PC-9 (cell line): Measurements from ENCODE around the gene B2M. TPM values are rescaled to one million over a fixed set of nuclear protein-coding genes. Genes with fewer than 3 reads are reported as not detected.

Experiments
- BruUV-seq: library from RNA; stranded (reverse); fragments of 400-500 nt; replicated peaks from 2 replicates; lab custom pipeline; 2021; lab: Mats Ljungman, UMichigan
- CTCF ChIA-PET: fragments of 300-600 bp; sonication (Branson Sonifier 250); formaldehyde crosslinking; loops from one replicate; lab custom pipeline; 2022; ENCODE audit warnings: antibody characterized with exemption; lab: Charles Lee
- POLR2A ChIA-PET: fragments of 300-600 bp; sonication (Branson Sonifier 250); formaldehyde crosslinking; loops from one replicate; lab custom pipeline; 2022; ENCODE audit warnings: antibody characterized with exemption; ENCODE audit not compliant: unreplicated experiment; lab: Charles Lee
- DNase-seq, 2 experiments: peaks; one replicate each; pipeline versions ENCODE4 v3.0.0 to v3.0.0-alpha.2; 2015 to 2022; ENCODE audit warnings: mixed read lengths in 1 of 2
- H2AFZ ChIP-seq: fragments of 200-600 bp; sonication (generic); 2 replicates; pipeline ENCODE4 v1.8.1; 2017; ENCODE audit warnings: antibody characterized with exemption
- H3F3A ChIP-seq: fragments of 200-600 bp; sonication (generic); 2 replicates; pipeline ENCODE4 v1.8.1; 2017; ENCODE audit warnings: antibody characterized with exemption, mild to moderate bottlenecking, low read depth; ENCODE audit not compliant: insufficient read depth
- H3K27ac ChIP-seq: fragments of 200-600 bp; sonication (generic); 2 replicates; pipeline ENCODE4 v1.6.1; 2016; ENCODE audit warnings: mixed run types
- H3K27me3 ChIP-seq: fragments of 200-600 bp; sonication (generic); 2 replicates; pipeline ENCODE4 v1.6.1; 2016; ENCODE audit warnings: low read depth, mixed run types; ENCODE audit not compliant: insufficient read depth
- H3K36me3 ChIP-seq: fragments of 200-600 bp; sonication (generic); 2 replicates; pipeline ENCODE4 v1.6.1; 2016; ENCODE audit warnings: low read depth, mixed run types
- H3K4me1 ChIP-seq: fragments of 200-600 bp; sonication (generic); replicated peaks from 2 replicates; pipeline ENCODE4 v1.6.1; 2016; ENCODE audit warnings: mixed run types; ENCODE audit not compliant: insufficient read depth
- H3K4me2 ChIP-seq: fragments of 200-600 bp; sonication (generic); 2 replicates; pipeline ENCODE4 v1.6.1; 2017; ENCODE audit warnings: mixed run types
- H3K4me3 ChIP-seq: fragments of 200-600 bp; sonication (generic); 2 replicates; pipeline ENCODE4 v1.6.1; 2016; ENCODE audit warnings: mixed run types
- H3K79me2 ChIP-seq: fragments of 200-600 bp; sonication (generic); 2 replicates; pipeline ENCODE4 v1.6.1; 2017; ENCODE audit warnings: low read depth, mixed run types
- H3K9me2 ChIP-seq: fragments of 200-600 bp; sonication (generic); 2 replicates; pipeline ENCODE4 v1.8.1; 2017; ENCODE audit warnings: mild to moderate bottlenecking; ENCODE audit not compliant: insufficient read depth
- H3K9me3 ChIP-seq: fragments of 200-600 bp; sonication (generic); 2 replicates; pipeline ENCODE4 v1.8.1; 2016; ENCODE audit warnings: low read depth; ENCODE audit not compliant: insufficient read depth
- H4K20me1 ChIP-seq: fragments of 200-600 bp; sonication (generic); 2 replicates; pipeline ENCODE4 v1.8.1; 2017; ENCODE audit not compliant: insufficient read depth
- EZH2 ChIP-seq: fragments of 200-600 bp; sonication (generic); IDR thresholded peaks from 2 replicates; pipeline ENCODE4 v1.8.0; 2017; ENCODE audit warnings: antibody characterized with exemption, low read depth
- intact Hi-C: fragments of 100-400 bp; cut with micrococcal nuclease; formaldehyde crosslinking; loops from one replicate; pipeline ENCODE4 v1.10.0; 2022; ENCODE audit not compliant: unreplicated experiment
- total RNA-seq: library from RNA; stranded (reverse); gene quantifications from 2 replicates; pipeline ENCODE4 v1.2.3, GENCODE V29; 2021
- TF ChIP-seq, protein P1 (sequence below): fragments of 200-600 bp; sonication (generic); conservative IDR thresholded peaks from 2 replicates; pipeline ENCODE4 v1.6.1; 2017; ENCODE audit warnings: mixed run types, antibody characterized with exemption, mild to moderate bottlenecking, moderate library complexity

Gene B2M
- total RNA-seq, 1 experiment from 2014 or later = 685 TPM

DNA sequence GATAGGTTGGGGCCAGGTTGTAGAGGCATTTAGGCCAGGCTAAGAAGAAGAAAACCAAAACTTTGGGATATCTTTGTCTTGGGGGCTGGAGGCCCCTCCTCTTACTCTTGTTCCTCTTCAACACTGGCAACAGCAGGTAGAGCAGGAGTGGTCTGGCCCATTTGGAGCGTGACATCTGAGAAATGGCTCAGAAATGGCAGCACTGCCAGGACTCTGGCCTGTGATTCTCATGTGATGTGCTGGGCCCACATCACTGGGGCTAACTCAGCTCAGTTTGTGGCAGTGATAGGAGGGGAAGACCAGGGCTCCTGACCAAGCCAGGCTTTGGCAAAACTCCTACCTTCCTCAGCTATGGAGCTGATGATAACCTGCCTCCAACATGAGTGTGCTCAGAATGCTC, 18.7 kb upstream of the B2M start:
- no peaks in the 10 kb centered on the region for H3K9me2 ChIP-seq
- no peaks in the 10 kb centered on the region for H3K79me2 ChIP-seq
- H3K27ac ChIP-seq = no peak overlapping the region
- H2AFZ ChIP-seq = no peak overlapping the region
- H3K4me3 ChIP-seq = no peak overlapping the region
- H3F3A ChIP-seq = no peaks in the 10 kb centered on the region
- intact Hi-C loops = no loop called here
- POLR2A ChIA-PET = interaction anchor here (0.6 kb wide), 1 partner anchor 744 kb away, joined by 3 read pairs; no protein-coding TSS in a partner anchor
- no peak for TF ChIP-seq EZH2
- TF ChIP-seq, protein P1, sequence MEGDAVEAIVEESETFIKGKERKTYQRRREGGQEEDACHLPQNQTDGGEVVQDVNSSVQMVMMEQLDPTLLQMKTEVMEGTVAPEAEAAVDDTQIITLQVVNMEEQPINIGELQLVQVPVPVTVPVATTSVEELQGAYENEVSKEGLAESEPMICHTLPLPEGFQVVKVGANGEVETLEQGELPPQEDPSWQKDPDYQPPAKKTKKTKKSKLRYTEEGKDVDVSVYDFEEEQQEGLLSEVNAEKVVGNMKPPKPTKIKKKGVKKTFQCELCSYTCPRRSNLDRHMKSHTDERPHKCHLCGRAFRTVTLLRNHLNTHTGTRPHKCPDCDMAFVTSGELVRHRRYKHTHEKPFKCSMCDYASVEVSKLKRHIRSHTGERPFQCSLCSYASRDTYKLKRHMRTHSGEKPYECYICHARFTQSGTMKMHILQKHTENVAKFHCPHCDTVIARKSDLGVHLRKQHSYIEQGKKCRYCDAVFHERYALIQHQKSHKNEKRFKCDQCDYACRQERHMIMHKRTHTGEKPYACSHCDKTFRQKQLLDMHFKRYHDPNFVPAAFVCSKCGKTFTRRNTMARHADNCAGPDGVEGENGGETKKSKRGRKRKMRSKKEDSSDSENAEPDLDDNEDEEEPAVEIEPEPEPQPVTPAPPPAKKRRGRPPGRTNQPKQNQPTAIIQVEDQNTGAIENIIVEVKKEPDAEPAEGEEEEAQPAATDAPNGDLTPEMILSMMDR = no peak
- no peaks in the 10 kb centered on the region for H3K9me3 ChIP-seq
- H3K4me1 ChIP-seq = no peaks in the 10 kb centered on the region
- H3K4me2 ChIP-seq = no peak overlapping the region
- no peaks in the 10 kb centered on the region for H3K36me3 ChIP-seq
- no peaks in the 10 kb centered on the region for H3K27me3 ChIP-seq
- no peak for DNase-seq
- H4K20me1 ChIP-seq = no peaks in the 10 kb centered on the region
- CTCF ChIA-PET = no interaction called here
- no TSS peak for BruUV-seq

DNA sequence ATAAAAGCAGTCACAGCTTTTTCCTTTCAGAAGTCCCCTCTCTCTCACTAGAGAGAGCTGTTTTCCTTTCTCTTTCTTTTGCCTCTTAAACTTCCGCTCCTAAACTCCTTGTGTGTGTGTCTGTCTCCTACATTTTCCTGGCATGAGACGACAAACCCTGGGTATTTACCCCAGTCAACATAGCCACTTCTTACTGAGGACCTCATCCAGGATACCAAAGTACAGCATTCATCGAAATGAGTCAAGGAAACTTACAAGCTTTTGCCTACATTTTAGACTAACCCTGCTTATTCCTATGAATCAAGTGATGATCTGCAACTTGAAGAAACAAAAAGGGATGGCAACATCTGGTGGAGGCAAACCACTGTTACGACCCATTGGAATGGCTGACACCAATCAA, 16.9 kb upstream of the B2M start:
- POLR2A ChIA-PET = no interaction called here
- H3K9me2 ChIP-seq = no peaks in the 10 kb centered on the region
- H2AFZ ChIP-seq = no peak overlapping the region
- no peaks in the 10 kb centered on the region for H3K79me2 ChIP-seq
- no peak overlapping the region for H3K27ac ChIP-seq
- no peaks in the 10 kb centered on the region for H3K36me3 ChIP-seq
- no peaks in the 10 kb centered on the region for H3K27me3 ChIP-seq
- H3K9me3 ChIP-seq = no peaks in the 10 kb centered on the region
- H3K4me3 ChIP-seq = no peak overlapping the region
- no TSS peak for BruUV-seq
- DNase-seq = no peak
- no peaks in the 10 kb centered on the region for H3F3A ChIP-seq
- intact Hi-C loops = no loop called here
- no peaks in the 10 kb centered on the region for H4K20me1 ChIP-seq
- H3K4me1 ChIP-seq = no peaks in the 10 kb centered on the region
- CTCF ChIA-PET = no interaction called here
- no peak overlapping the region for H3K4me2 ChIP-seq
- TF ChIP-seq, protein P1 = no peak
- no peak for TF ChIP-seq EZH2

DNA sequence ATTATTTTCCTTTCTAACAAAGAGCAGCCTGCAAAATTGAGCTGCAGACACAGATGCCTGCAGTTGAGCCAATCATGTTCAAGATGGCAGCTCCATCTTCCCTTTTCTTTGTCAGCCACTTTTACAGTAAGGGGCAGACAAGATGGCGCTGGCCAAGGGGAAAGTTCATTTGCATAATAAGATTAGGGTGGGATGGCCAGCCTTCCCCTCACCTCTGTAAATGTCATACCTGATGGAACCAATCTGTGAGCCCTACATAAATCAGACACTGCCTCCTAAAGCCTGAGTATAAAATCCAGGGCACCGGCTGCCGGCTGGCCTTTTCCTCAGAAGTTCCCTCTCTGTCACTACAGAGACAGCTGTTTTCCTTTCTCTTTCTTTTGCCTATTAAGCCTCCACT, 16.0 kb upstream of the B2M start:
- Histone ChIP-seq H3F3A (no peaks in the 10 kb centered on the region), H3K79me2 (no peaks in the 10 kb centered on the region), H2AFZ (no peak overlapping the region), H3K27me3 (no peaks in the 10 kb centered on the region), H4K20me1 (no peaks in the 10 kb centered on the region), H3K9me3 (no peaks in the 10 kb centered on the region), H3K9me2 (no peaks in the 10 kb centered on the region), H3K36me3 (no peaks in the 10 kb centered on the region), H3K4me1 (no peaks in the 10 kb centered on the region), H3K27ac (no peak overlapping the region), H3K4me2 (no peak overlapping the region), H3K4me3 (no peak overlapping the region)
- ChIA-PET POLR2A (no interaction called here), CTCF (no interaction called here)
- no TSS peak for BruUV-seq
- DNase-seq = no peak
- intact Hi-C loops = no loop called here
- TF ChIP-seq, protein P1 = no peak
- no peak for TF ChIP-seq EZH2
